ENCODE measurements around the gene RXRG.

The RXRG gene

DNA sequence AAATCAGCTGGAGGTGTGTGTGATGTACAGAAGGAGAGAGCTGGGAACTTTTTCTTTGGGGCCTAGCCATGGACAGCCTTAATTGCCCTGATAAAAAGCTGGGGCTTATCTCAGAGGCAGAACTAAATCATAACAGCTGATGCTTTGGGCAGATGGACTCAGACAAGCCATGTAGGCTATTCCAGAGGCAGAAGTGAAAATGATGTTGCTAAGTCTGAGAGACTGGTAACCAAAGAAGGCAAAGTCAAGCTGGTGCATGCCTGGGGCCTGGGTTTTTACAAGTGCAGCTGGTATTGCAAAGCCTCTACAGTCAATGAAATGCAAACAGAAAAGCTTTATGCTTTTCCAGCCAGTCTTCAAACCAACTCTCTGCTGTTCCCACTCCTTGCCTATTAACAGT lies 49.4 kb downstream of the RXRG start:
- Histone ChIP-seq H4K8ac (ENCODE audit: low read depth, low read length) (no peak overlapping the region), H2BK5ac (ENCODE audit: low read length) (no peak overlapping the region), H3K9ac (ENCODE audit: low read depth, low read length, poor library complexity) (no peak overlapping the region), H2BK12ac (ENCODE audit: low read length) (no peak overlapping the region), H3K79me1 (ENCODE audit: low read depth, low read length) (no peaks in the 10 kb centered on the region), H3K27me3 (ENCODE audit: control insufficient read depth in 3 of 3, insufficient read depth in 3 of 3, low read depth in 1 of 3, low read length in 3 of 3) (peaks cover 0 to 1% (median 0%) of the 10 kb centered on the region in 3 experiments), H3K14ac (ENCODE audit: low read length) (no peak overlapping the region), H3K9me3 (replicated peaks in 1 of 2; ENCODE audit: control insufficient read depth in 2 of 2, insufficient read depth in 1 of 2, low read depth in 1 of 2, low read length in 2 of 2) (no peaks in the 10 kb centered on the region), H3K27ac (replicated peaks; ENCODE audit: low read length) (no peak overlapping the region), H3K4me1 (ENCODE audit: control insufficient read depth in 2 of 2, insufficient read depth in 1 of 2, low read depth in 1 of 2, low read length in 2 of 2) (peaks cover 0 to 2% of the 10 kb centered on the region in 2 donors), H3K18ac (ENCODE audit: low read length) (no peak overlapping the region), H2AFZ (ENCODE audit: low read length) (no peak overlapping the region), H3K23ac (ENCODE audit: low read depth, low read length, poor library complexity) (no peak overlapping the region), H2AK5ac (ENCODE audit: low read depth, low read length) (no peak overlapping the region), H2BK120ac (ENCODE audit: low read depth, low read length) (no peak overlapping the region), H3K4me3 (ENCODE audit: low read length in 2 of 2) (no peak overlapping the region), H4K91ac (ENCODE audit: low read depth, low read length, poor library complexity) (no peak overlapping the region), H2BK15ac (ENCODE audit: low read length) (no peak overlapping the region), H3K4me2 (ENCODE audit: insufficient read depth, low read length, poor library complexity, severe bottlenecking) (no peak overlapping the region), H3K36me3 (replicated peaks in 1 of 2; ENCODE audit: control insufficient read depth in 2 of 2, insufficient read depth in 2 of 2, low read length in 2 of 2) (no peaks in the 10 kb centered on the region), H3K4ac (ENCODE audit: low read length) (no peak overlapping the region)
- no peak for DNase-seq (ENCODE audit: low spot score)

- no peak overlapping the region for H2BK5ac ChIP-seq (ENCODE audit: low read length)
- no peaks in the 10 kb centered on the region for H3K9me3 ChIP-seq (replicated peaks in 1 of 2; ENCODE audit: control insufficient read depth in 2 of 2, insufficient read depth in 1 of 2, low read depth in 1 of 2, low read length in 2 of 2)
- no peak overlapping the region for H2AK5ac ChIP-seq (ENCODE audit: low read depth, low read length)
- no peak overlapping the region for H3K23ac ChIP-seq (ENCODE audit: low read depth, low read length, poor library complexity)
- no peak overlapping the region for H3K4ac ChIP-seq (ENCODE audit: low read length)
- DNase-seq (ENCODE audit: low spot score): peak; percentile 82
- no peaks in the 10 kb centered on the region for H3K27me3 ChIP-seq (ENCODE audit: control insufficient read depth in 3 of 3, insufficient read depth in 3 of 3, low read depth in 1 of 3, low read length in 3 of 3)
- H3K14ac ChIP-seq (ENCODE audit: low read length): no peak overlapping the region
- H2BK12ac ChIP-seq (ENCODE audit: low read length): no peak overlapping the region
- H3K27ac ChIP-seq (replicated peaks; ENCODE audit: low read length): no peak overlapping the region
- H3K4me1 ChIP-seq (ENCODE audit: control insufficient read depth in 2 of 2, insufficient read depth in 1 of 2, low read depth in 1 of 2, low read length in 2 of 2): peaks cover 0 to 2% of the 10 kb centered on the region in 2 donors
- H2BK15ac ChIP-seq (ENCODE audit: low read length): no peak overlapping the region
- WGBS, 2 donors (ENCODE audit: extremely low coverage in 2 of 2, insufficient read length in 2 of 2, insufficient replicate concordance in 1 of 2): no CpG with 5 or more reads among the region's 19 CpGs
- no peaks in the 10 kb centered on the region for H3K36me3 ChIP-seq (replicated peaks in 1 of 2; ENCODE audit: control insufficient read depth in 2 of 2, insufficient read depth in 2 of 2, low read length in 2 of 2)
- H3K18ac ChIP-seq (ENCODE audit: low read length): no peak overlapping the region
- no peak overlapping the region for H4K8ac ChIP-seq (ENCODE audit: low read depth, low read length)
- H3K4me3 ChIP-seq (ENCODE audit: low read length in 2 of 2): peak overlapping the region in 1 of 2 donors; percentile 10
- H3K4me2 ChIP-seq (ENCODE audit: insufficient read depth, low read length, poor library complexity, severe bottlenecking): peak overlapping the region; percentile 53
- H2BK120ac ChIP-seq (ENCODE audit: low read depth, low read length): no peak overlapping the region
- no peak overlapping the region for H4K91ac ChIP-seq (ENCODE audit: low read depth, low read length, poor library complexity)
- H3K9ac ChIP-seq (ENCODE audit: low read depth, low read length, poor library complexity): no peak overlapping the region
- H2AFZ ChIP-seq (ENCODE audit: low read length): peak overlapping the region; percentile 5
- H3K79me1 ChIP-seq (ENCODE audit: low read depth, low read length): no peaks in the 10 kb centered on the region
Measured at GRCh38 chr1:165392634-165393571, 52.0 kb downstream of the RXRG start.

DNA sequence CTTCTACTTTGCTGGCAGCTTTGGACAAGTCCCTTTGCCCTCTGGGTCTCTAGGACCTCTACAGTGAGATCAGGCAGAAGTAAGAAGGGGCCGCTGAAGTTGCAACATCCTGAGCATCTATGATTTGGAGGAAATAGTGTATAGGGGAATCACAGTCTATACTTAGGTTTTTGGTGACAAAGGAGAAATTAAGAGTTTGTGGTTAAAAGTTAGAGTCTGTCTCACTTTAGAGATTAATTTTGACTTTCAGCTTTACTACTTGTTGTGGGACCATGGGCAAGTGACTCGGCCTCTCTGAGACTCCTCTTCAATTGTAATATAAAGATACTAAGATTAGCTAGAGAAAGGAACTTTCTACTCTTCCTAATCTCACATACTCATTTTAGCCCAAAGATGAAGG lies 55.3 kb downstream of the RXRG start:
- Histone ChIP-seq H2BK15ac (ENCODE audit: low read length) (no peak overlapping the region), H2AK5ac (ENCODE audit: low read depth, low read length) (no peak overlapping the region), H3K4me2 (ENCODE audit: insufficient read depth, low read length, poor library complexity, severe bottlenecking) (no peak overlapping the region), H3K27ac (replicated peaks; ENCODE audit: low read length) (no peak overlapping the region), H4K91ac (ENCODE audit: low read depth, low read length, poor library complexity) (no peak overlapping the region), H2AFZ (ENCODE audit: low read length) (no peak overlapping the region), H3K9me3 (replicated peaks in 1 of 2; ENCODE audit: control insufficient read depth in 2 of 2, insufficient read depth in 1 of 2, low read depth in 1 of 2, low read length in 2 of 2) (no peaks in the 10 kb centered on the region), H2BK5ac (ENCODE audit: low read length) (no peak overlapping the region), H3K4me3 (ENCODE audit: low read length in 2 of 2) (no peak overlapping the region), H3K27me3 (ENCODE audit: control insufficient read depth in 3 of 3, insufficient read depth in 3 of 3, low read depth in 1 of 3, low read length in 3 of 3) (no peaks in the 10 kb centered on the region), H3K4ac (ENCODE audit: low read length) (no peak overlapping the region), H3K9ac (ENCODE audit: low read depth, low read length, poor library complexity) (no peak overlapping the region), H2BK120ac (ENCODE audit: low read depth, low read length) (no peak overlapping the region), H3K79me1 (ENCODE audit: low read depth, low read length) (no peaks in the 10 kb centered on the region), H2BK12ac (ENCODE audit: low read length) (no peak overlapping the region), H4K8ac (ENCODE audit: low read depth, low read length) (no peak overlapping the region), H3K36me3 (replicated peaks in 1 of 2; ENCODE audit: control insufficient read depth in 2 of 2, insufficient read depth in 2 of 2, low read length in 2 of 2) (no peaks in the 10 kb centered on the region), H3K14ac (ENCODE audit: low read length) (no peak overlapping the region), H3K4me1 (ENCODE audit: control insufficient read depth in 2 of 2, insufficient read depth in 1 of 2, low read depth in 1 of 2, low read length in 2 of 2) (peaks cover 0 to 2% of the 10 kb centered on the region in 2 donors), H3K18ac (ENCODE audit: low read length) (no peak overlapping the region), H3K23ac (ENCODE audit: low read depth, low read length, poor library complexity) (no peak overlapping the region)
- no CpG with 5 or more reads among the region's 2 CpGs for WGBS, 2 donors (ENCODE audit: extremely low coverage in 2 of 2, insufficient read length in 2 of 2, insufficient replicate concordance in 1 of 2)
- DNase-seq (ENCODE audit: low spot score): no peak

DNA sequence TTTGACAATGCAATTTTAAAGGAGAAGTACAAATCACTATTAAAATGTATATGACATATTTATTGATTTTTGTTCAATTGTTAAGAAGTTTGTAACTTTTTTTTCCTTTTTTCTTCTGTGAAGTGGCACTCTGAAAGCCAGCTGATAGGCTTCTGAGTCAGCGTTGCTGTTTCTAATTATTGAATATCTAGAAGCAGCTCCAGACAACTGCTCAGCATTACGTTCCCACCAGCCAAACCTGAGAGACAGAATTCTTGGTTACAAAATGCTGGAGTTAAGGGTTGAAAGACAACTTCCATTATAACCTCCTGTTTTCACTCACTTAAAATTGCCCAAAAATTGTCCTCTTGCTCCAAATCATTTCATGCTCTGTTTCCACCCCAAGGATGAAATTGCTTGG lies 57.0 kb downstream of the RXRG start:
- H3K4me1 ChIP-seq (ENCODE audit: control insufficient read depth in 2 of 2, insufficient read depth in 1 of 2, low read depth in 1 of 2, low read length in 2 of 2): no peaks in the 10 kb centered on the region
- H3K18ac ChIP-seq (ENCODE audit: low read length): no peak overlapping the region
- no peak overlapping the region for H2BK5ac ChIP-seq (ENCODE audit: low read length)
- no peak overlapping the region for H3K4ac ChIP-seq (ENCODE audit: low read length)
- H2AFZ ChIP-seq (ENCODE audit: low read length): no peak overlapping the region
- no peaks in the 10 kb centered on the region for H3K36me3 ChIP-seq (replicated peaks in 1 of 2; ENCODE audit: control insufficient read depth in 2 of 2, insufficient read depth in 2 of 2, low read length in 2 of 2)
- no peak overlapping the region for H2BK12ac ChIP-seq (ENCODE audit: low read length)
- WGBS, 2 donors (ENCODE audit: extremely low coverage in 2 of 2, insufficient read length in 2 of 2, insufficient replicate concordance in 1 of 2): no CpG with 5 or more reads among the region's 2 CpGs
- no peak overlapping the region for H3K9ac ChIP-seq (ENCODE audit: low read depth, low read length, poor library complexity)
- H3K79me1 ChIP-seq (ENCODE audit: low read depth, low read length): no peaks in the 10 kb centered on the region
- no peaks in the 10 kb centered on the region for H3K9me3 ChIP-seq (replicated peaks in 1 of 2; ENCODE audit: control insufficient read depth in 2 of 2, insufficient read depth in 1 of 2, low read depth in 1 of 2, low read length in 2 of 2)
- H4K8ac ChIP-seq (ENCODE audit: low read depth, low read length): no peak overlapping the region
- no peak for DNase-seq (ENCODE audit: low spot score)
- H3K27me3 ChIP-seq (ENCODE audit: control insufficient read depth in 3 of 3, insufficient read depth in 3 of 3, low read depth in 1 of 3, low read length in 3 of 3): no peaks in the 10 kb centered on the region
- H2BK120ac ChIP-seq (ENCODE audit: low read depth, low read length): no peak overlapping the region
- H2AK5ac ChIP-seq (ENCODE audit: low read depth, low read length): no peak overlapping the region
- no peak overlapping the region for H3K27ac ChIP-seq (replicated peaks; ENCODE audit: low read length)
- no peak overlapping the region for H4K91ac ChIP-seq (ENCODE audit: low read depth, low read length, poor library complexity)
- H2BK15ac ChIP-seq (ENCODE audit: low read length): no peak overlapping the region
- H3K4me2 ChIP-seq (ENCODE audit: insufficient read depth, low read length, poor library complexity, severe bottlenecking): no peak overlapping the region
- no peak overlapping the region for H3K4me3 ChIP-seq (ENCODE audit: low read length in 2 of 2)
- no peak overlapping the region for H3K14ac ChIP-seq (ENCODE audit: low read length)
- no peak overlapping the region for H3K23ac ChIP-seq (ENCODE audit: low read depth, low read length, poor library complexity)
